Activated naive CD8-positive, alpha-beta T cell treated with anti-CD3 and anti-CD28 coated beads, Interleukin-2, amount 50 U/mL, for 16 hours (primary cell): ENCODE measurements around the gene AVEN.

ENCODE experiments used
- DNase-seq: peaks from one replicate; pipeline ENCODE4 v3.0.0-alpha.2; 2020; ENCODE audit warnings: low read depth, low spot score

The AVEN gene

GRCh38 chr15:33985751-33986150, 53.3 kb downstream of the AVEN start:
- no peak for DNase-seq

DNA sequence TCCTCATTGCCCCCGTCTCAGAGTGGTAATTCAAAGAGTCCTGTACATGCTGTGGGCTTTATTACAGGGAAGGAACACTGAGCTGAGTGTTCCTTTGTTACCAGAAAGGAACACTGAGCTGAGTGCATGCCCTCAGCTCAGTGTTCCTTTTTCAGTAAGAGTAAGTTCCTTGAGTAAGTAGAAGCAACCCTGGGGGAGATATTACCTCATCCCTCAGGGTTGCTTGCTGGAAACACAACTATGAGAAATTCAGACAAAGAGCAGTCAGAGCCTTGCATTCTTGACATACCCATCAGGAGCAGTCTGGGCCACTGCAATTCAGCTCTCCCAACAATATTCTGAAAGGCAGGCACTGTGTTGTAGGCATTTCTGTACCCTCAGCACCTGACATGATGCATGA, 53.7 kb downstream of the AVEN start:
- no peak for DNase-seq

- no peak for DNase-seq
Measured at GRCh38 chr15:33982516-33982915, 56.5 kb downstream of the AVEN start.

DNA sequence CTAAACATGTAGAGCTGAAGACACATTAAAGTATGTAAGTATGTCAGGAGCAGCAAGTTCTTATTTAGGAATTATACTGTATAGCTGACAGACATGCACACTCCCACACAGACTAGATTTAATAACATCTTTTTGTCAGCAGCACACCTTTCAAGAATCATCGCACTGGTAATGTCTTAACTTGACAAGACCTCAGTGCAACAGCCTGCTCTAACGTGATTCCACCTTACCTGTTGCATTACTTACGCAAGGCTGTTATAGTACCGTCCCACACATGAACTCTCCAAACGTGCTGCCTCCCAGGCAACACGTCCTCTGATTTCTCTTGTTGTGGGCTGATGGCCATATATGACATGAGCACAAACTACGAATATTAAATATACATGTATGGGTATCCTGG, 58.8 kb downstream of the AVEN start:
- DNase-seq = no peak

- no peak for DNase-seq
Measured at GRCh38 chr15:33975022-33975565, 63.9 kb downstream of the AVEN start.

- no peak for DNase-seq
Measured at GRCh38 chr15:33971811-33972210, 67.2 kb downstream of the AVEN start.

DNA sequence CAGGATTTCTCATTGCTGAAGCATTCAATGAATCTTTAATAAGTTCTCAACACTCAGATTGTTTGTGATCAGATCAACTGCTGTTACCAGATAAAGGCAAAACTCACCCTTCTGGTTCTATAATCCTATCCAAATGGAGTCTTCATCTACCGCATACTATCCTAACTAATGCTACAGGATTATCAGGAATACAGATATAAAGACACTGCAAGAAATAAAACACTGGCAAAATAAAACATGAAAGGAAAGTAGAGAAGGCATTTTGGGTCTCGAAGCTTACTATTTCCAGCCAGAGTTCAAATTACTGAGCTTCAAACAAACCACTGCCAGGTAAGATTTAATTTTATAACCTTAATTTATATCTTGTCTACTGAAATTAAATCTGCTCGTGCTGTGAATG, 70.2 kb downstream of the AVEN start:
- DNase-seq = no peak

- no peak for DNase-seq
Measured at GRCh38 chr15:33968224-33968623, 70.8 kb downstream of the AVEN start, which contains the start of gene CHRM5. Gene CHRM5 (plus strand): TSS chr15:33968497. CDS start chr15:34062718, 94,221 bp downstream.

DNA sequence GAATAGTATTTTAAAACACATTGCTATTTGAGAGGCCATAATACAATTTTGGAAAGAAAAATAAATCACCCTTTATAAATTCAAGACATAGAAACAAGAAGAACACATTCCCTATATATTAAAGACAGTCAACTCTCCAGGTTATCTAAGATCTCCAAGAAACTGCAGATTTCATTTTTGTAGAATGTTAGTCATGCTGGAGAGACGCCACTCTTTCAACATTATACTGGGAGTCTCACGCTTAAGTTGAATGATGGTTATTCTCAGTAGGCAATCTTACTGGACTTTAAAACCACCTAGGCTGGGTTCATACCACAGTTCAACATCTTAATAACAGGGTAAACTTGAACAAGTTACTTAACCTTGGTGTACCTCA, 74.4 kb downstream of the AVEN start:
- no peak for DNase-seq

DNA sequence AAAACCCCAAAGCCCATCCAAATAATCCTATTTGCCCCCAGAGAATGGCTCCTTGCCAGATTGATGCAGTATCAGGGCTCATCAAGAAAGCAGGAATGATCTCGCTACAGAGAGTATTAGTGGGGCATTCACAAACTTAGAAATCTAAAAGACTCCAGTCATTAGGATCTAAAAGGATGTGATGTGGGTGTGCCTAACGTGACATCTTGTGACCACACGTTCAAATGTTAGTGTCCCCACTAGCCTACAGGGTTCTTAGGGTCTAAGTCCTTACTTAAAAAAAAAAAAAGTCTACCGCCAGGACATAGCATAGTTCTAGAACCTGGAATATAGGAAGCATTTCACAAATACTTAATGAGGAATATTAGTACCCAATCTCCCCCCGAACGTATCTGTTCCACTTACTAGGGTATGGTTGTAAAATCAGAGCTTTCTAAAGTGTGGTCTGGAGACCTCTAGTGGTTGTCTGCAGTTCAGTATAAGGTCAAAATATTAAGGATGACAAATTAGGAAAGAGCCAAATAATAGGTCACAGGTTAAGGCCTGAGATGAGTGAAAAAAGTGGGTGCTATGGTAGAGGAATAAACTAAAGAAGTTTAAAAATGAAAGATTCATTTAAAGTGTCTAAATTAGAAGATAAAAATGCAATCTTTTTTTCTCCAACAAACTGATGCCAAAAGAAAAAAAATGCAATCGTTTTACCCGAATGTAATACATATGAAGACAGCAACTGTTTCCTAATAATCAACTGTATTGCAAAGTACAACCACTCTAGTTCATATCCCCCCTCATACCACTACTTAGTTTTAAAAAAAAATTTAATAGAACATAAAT, 75.0 kb downstream of the AVEN start:
- DNase-seq = no peak

DNA sequence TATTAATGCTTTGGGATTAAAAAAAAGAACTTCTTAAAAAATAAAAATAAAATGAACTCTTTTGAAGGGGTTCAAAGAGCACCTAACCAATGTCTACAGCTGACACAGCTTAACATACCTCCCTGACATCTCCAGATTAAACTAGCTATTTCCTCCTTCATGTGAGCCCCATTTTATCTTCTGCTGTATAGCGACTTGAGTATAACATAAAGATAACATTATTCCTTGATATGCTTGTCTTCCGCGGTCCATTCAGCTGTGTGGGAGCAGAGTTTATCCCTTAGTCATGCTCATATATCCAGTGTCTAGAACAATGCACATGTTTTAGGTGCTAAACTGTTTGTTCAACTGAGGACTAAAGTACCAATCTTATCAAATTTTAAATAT, 78.5 kb downstream of the AVEN start:
- no peak for DNase-seq

DNA sequence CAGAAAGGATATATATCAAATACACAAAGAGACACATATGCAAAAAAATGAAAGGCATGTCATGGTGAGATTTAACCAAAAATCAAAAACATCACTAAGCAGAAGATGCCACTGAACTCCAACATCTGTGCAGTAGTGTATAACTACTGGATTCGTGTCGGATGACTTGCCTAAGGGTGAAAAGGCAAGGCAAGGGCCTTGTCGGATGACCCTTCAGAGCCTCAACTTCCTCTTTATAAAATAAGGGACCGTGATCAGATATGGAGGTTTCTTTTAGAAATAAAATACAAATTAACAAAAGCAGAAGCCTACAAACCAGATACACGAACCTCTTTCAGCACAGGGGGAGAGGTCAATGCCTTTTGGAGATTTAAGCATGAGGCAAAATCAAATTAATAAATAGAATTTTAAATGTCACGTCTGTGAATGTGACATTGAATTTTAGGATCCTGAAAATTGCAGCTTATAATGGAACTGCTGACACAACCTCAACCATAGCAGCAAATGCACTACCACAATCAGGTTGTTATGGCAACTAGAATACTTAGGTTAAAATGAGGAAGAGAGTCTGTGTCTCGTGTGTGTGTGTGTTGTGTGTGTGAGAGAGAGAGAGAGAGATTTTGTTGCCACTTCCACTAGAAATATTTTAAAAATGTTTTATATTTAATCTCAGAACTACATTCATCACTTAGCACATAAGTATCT, 79.0 kb downstream of the AVEN start:
- no peak for DNase-seq

GRCh38 chr15:33956397-33956796, 82.6 kb downstream of the AVEN start:
- no peak for DNase-seq

DNA sequence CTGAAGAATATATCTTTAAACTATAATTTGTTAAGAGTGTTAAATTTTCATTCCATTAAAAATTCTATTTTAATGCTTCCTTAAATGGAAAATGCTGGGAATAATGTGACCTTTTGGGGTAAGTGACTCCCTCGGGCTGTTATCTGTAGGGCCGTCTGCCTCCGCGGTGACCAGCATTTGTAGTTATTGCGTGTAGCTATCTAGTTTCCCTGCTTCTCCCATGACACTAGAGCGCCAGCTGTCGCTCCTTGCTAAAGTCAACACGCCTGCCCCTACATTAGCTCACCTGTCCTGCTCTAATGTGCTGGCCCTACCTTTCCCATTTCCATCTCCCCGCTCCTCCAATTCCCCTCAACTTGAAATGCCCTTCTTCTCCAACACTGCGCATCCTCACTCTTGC, 83.1 kb downstream of the AVEN start:
- no peak for DNase-seq

DNA sequence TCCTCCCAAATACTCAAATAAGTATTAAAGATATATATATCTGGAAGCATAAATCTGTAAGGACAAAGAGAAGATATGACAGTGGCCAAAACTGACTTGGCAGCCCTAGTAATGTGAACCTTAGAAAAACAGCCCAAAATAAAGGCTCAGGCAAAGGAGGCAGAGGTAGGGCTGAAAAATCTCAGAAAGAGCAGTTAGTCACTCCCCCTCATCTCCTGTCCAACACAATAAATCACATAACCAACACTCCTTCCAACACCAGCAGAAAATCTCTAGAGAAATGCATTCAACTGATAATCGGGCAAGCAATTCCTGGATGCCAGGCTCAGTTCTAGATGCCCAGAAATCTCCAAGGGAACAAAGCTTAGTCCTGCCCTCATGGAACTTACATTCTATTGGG, 92.9 kb downstream of the AVEN start:
- DNase-seq = no peak

DNA sequence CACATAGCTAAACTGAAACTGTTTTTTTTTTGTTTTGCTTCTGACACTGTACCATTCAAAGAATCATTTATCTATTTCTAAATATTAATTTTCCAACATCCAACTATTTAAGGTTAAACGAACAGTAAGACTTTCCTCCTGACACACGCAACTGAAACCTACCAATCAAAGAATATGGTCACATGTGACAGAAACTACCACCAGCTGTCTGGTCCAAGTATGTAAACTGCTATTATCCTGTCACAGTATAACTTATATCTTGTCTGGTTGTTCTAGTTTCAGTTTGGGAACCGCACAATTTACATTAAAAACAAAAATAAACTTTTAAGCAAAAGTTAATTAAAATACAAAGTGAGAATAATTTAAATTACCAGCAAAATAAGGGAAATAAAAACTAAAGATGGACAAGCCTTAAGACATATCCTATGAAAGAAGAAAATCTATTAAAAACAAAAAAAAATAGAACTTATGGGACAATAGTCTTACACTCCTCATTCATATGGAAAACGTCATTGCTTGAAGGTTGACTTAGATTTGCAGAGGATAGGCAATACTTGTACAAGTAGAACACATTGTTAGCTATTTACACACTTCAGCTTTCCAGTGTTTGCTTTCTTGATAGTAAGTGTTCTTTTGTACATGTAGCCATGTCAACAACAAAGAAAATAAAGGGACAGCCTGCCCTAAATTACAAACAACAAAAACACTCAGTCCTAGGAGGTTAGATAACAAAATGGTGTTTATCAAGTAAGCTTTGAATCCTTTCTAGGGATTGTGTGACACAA, 97.5 kb downstream of the AVEN start:
- DNase-seq = no peak

- DNase-seq = no peak
Measured at GRCh38 chr15:33934921-33935320, 104.1 kb downstream of the AVEN start.

DNA sequence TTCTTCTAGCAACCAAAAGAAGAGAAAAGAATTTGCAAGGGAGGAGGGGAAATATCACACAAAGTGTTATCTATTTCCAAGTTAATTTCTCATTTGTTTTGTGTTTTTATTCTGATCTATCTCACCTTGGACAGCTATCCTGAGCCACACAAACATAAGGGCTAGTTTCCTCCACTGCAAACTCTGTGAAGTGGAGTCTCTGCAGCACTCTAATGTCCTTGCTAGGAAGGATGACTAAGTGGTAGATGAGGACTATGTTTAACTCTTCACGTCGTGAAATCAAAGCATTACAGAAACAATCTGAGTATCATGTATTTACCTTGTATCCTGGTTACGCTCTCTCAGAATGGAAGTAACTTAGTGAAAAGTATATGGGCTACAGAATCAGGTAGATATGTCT, 104.6 kb downstream of the AVEN start:
- no peak for DNase-seq

DNA sequence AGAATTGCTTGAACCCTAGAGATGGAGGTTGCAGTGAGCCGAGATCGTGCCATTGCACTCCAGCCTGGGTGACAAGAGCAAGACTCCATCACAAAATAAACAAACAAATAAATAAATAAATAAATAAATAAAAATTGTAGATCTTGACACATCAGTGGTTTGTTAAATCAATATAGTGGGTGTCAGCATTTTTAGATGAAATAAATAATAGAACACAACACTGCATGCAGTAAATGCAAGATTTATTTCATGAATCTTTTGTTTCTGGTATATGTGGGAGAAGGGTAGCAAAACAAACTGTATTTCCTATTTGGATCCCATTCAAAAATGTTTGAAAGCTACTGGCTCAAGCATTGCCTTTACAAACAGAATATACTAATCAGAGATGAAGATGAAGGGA, 106.3 kb downstream of the AVEN start:
- no peak for DNase-seq

DNA sequence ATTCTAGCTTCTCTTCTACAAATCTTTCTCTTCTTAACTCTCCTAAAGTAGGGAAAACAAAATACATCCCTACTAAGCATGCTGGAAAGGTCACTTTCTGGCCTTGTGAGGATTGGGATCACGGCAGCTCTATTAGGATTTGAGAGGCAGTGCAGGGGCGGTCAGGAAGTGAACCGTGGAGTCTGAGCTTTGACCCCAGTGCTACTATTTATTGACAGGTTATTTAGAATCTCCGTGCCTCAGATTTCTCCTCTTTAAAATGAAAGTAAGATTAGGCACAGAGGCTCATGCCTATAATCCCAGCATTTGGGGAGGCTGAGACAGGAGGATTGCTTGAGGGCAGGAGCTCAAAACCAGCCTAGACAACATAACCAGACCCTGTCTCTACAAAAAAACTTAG, 112.7 kb downstream of the AVEN start:
- DNase-seq = no peak

DNA sequence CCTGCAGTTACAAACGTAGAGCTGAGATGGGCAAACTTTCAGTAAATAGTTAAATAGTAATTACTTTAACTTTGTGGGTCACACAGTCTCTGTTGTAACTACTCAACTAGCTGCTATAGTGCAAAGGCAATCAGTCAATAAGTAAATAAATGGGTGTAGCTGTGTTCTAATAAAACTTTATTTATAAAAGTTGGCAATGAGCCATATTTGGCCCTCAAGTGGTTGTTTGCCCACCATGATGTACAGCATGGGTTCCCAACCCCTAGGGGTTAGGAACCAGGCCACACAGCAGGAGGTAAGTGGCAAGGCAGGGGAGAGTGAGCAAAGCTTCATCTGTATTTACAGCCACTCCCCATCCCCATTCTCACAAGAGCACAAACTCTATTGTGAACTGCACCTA, 115.6 kb downstream of the AVEN start:
- DNase-seq = no peak
